HepG2 (cell line): ENCODE measurements around the gene SENP6. TPM values are rescaled to one million over a fixed set of nuclear protein-coding genes. Genes with fewer than 3 reads are reported as not detected.
A peak's percentile ranks its signal among the peaks of the same experiment; 100 is the strongest.

ENCODE experiments used
- ATF7-NPFF ChIP-seq: sonication (generic); formaldehyde crosslinking; IDR thresholded peaks from 2 replicates; pipeline ENCODE4 v1.8.1; 2023; ENCODE audit warnings: mild to moderate bottlenecking, low read depth, missing genetic modification reagents, moderate library complexity
- BRD4 ChIP-seq: sonication (generic); formaldehyde crosslinking; IDR thresholded peaks from 2 replicates; pipeline ENCODE4 v1.4.0; 2020; ENCODE audit warnings: missing genetic modification reagents
- BRF2 ChIP-seq: sonication (generic); formaldehyde crosslinking; IDR thresholded peaks from 2 replicates; pipeline ENCODE4 v1.8.1; 2022; ENCODE audit warnings: mild to moderate bottlenecking, missing genetic modification reagents
- CERS6 ChIP-seq: sonication (generic); formaldehyde crosslinking; IDR thresholded peaks from 2 replicates; pipeline ENCODE4 v1.5.0; 2020; ENCODE audit warnings: missing genetic modification reagents
- CREM ChIP-seq, 2 experiments: sonication (generic) in 1 of 2; formaldehyde crosslinking in 1 of 2; IDR thresholded peaks; 2 replicates each; pipeline versions ENCODE4 v1.4.0 to v1.6.1; 2016 to 2020; ENCODE audit warnings: antibody characterized with exemption in 1 of 2, mild to moderate bottlenecking in 1 of 2, missing genetic modification reagents in 1 of 2
- EP300 ChIP-seq, 3 experiments: sonication (generic) in 1 of 3; formaldehyde crosslinking in 1 of 3; IDR thresholded peaks; 2 replicates each; pipeline versions ENCODE4 v1.5.1 to v1.6.1; 2011 to 2020; ENCODE audit warnings: low read depth in 2 of 3, low read length in 2 of 3, borderline replicate concordance in 1 of 3, improper control_type of control experiment in 1 of 3, mild to moderate bottlenecking in 1 of 3, missing genetic modification reagents in 1 of 3, moderate library complexity in 1 of 3
- MXD4 ChIP-seq: IDR thresholded peaks from 2 replicates; pipeline ENCODE4 v1.6.1; 2016; ENCODE audit warnings: mild to moderate bottlenecking, missing biosample characterization, missing genetic modification reagents
- NKX3-1 ChIP-seq: sonication (generic); formaldehyde crosslinking; IDR thresholded peaks from 2 replicates; pipeline ENCODE4 v1.5.0; 2020; ENCODE audit warnings: missing genetic modification reagents
- PPARG ChIP-seq: conservative IDR thresholded peaks from 2 replicates; pipeline ENCODE4 v1.6.1; 2016; ENCODE audit warnings: missing biosample characterization, missing genetic modification reagents
- SOX13 ChIP-seq, 3 experiments: fragments of 450-650 bp in 1 of 3; sonication (generic) in 1 of 3; formaldehyde crosslinking in 1 of 3; IDR thresholded peaks in 2 of 3; conservative IDR thresholded peaks in 1 of 3; 2 replicates each; pipeline versions ENCODE4 v1.5.0 to v1.6.1; 2016 to 2020; ENCODE audit warnings: antibody characterized with exemption in 1 of 3, mild to moderate bottlenecking in 1 of 3, missing compliant biosample characterization in 1 of 3, missing genetic modification reagents in 1 of 3, moderate library complexity in 1 of 3
- YY1 ChIP-seq: IDR thresholded peaks from 2 replicates; pipeline ENCODE4 v1.6.1; 2011; ENCODE audit warnings: low read length, low read depth, moderate library complexity, mild to moderate bottlenecking; ENCODE audit not compliant: insufficient read depth, insufficient replicate concordance
- ZNF24 ChIP-seq: fragments of 450-650 bp; IDR thresholded peaks from 2 replicates; pipeline ENCODE4 v1.6.1; 2017; ENCODE audit warnings: antibody characterized with exemption, mild to moderate bottlenecking
- ZNF335 ChIP-seq: sonication (generic); formaldehyde crosslinking; IDR thresholded peaks from 2 replicates; pipeline ENCODE4 v1.4.0; 2020; ENCODE audit warnings: missing genetic modification reagents
- ZNF780A ChIP-seq: sonication (generic); formaldehyde crosslinking; IDR thresholded peaks from 2 replicates; pipeline ENCODE4 v1.8.0; 2022; ENCODE audit warnings: mild to moderate bottlenecking, missing genetic modification reagents, moderate library complexity
- ZSCAN30 ChIP-seq: sonication (generic); formaldehyde crosslinking; IDR thresholded peaks from 2 replicates; pipeline ENCODE4 v1.5.0; 2020; ENCODE audit warnings: mild to moderate bottlenecking, missing genetic modification reagents
- polyA plus RNA-seq, 8 experiments: library from polyadenylated mRNA; depleted of rRNA in 3 of 8; stranded (reverse) in 7 of 8; unstranded in 1 of 8; fragments of >200 nt; fragmentation: Illumina TruSeq in 4 of 8; extraction: Trizol in 4 of 8; gene quantifications; 2 replicates each; pipeline versions ENCODE4 v1.2.1 to v1.2.3, GENCODE V29; 2011 to 2016; ENCODE audit warnings: low read depth in 4 of 8, missing spikeins in 1 of 8, mixed read lengths in 1 of 8; ENCODE audit not compliant: insufficient read depth in 1 of 8
- total RNA-seq, 5 experiments: library from RNA; depleted of rRNA; stranded (reverse); fragments of >200 nt; fragmentation: Illumina TruSeq; extraction: Trizol; gene quantifications; 2 replicates each; pipeline ENCODE4 v1.2.3, GENCODE V29; 2016; ENCODE audit warnings: low read depth in 1 of 5
- TF ChIP-seq, protein P1 (sequence below): sonication (generic); formaldehyde crosslinking; IDR thresholded peaks from 2 replicates; pipeline ENCODE4 v1.4.0; 2020; ENCODE audit warnings: missing genetic modification reagents

The SENP6 gene
- total and polyA plus RNA-seq, 2 of the 13 experiments (the other 11 are each of a cell fraction or from before 2014, with no cell fraction given): 21.9 to 50.1 TPM

DNA sequence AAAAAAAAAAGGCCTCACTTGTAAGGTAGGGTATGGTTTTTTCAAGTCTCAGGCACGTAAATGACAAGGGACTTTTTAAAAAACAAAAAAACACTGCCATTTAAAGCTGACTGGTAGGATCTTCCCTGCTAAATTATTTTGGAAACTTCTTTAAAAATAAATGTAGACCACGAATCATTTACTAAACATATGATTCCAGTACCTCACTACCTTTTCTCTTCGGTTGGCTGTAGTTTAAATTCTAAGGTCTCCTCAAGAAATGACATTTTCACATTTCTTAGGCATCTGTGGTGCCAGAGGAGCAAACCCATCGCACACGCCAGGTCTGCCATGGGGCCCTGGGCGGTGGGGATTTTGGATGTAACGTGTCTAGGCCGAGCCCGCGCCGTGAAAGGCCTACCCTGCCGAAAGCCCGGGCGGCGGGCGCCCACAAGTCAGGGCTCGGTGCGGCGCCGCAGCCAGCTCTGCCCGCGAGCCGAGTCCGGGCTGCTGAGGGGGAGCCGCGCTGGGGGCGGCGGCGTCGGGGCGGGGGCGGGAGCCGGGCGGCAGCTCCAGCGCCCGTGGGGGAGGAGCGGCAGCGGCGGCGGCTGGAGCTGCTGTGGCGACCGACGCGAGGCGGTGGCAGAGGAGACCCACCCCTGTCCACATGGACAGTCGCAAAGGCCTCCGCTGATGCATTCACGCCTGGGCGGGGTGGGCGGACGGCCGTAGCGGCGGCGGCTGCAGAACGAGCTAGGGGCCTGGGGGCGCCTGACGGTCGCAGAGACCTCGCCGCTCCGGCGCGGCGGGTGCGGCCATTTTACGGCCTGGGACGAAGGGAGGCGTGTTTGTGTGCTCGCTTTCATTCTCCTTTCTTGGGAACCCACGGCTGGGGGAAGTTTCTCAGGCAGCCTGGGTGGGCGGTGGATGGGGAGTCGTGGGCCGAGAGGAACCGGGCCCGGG lies at the start of gene SENP6 (continued):
- peak; percentile 85 for TF ChIP-seq YY1
- TF ChIP-seq CREM (IDR thresholded peaks at IDR 0.05): no peak
- no peak for TF ChIP-seq CREM (CRISPR knock-in tag; IDR thresholded peaks at IDR 0.05)
- TF ChIP-seq, protein P1, sequence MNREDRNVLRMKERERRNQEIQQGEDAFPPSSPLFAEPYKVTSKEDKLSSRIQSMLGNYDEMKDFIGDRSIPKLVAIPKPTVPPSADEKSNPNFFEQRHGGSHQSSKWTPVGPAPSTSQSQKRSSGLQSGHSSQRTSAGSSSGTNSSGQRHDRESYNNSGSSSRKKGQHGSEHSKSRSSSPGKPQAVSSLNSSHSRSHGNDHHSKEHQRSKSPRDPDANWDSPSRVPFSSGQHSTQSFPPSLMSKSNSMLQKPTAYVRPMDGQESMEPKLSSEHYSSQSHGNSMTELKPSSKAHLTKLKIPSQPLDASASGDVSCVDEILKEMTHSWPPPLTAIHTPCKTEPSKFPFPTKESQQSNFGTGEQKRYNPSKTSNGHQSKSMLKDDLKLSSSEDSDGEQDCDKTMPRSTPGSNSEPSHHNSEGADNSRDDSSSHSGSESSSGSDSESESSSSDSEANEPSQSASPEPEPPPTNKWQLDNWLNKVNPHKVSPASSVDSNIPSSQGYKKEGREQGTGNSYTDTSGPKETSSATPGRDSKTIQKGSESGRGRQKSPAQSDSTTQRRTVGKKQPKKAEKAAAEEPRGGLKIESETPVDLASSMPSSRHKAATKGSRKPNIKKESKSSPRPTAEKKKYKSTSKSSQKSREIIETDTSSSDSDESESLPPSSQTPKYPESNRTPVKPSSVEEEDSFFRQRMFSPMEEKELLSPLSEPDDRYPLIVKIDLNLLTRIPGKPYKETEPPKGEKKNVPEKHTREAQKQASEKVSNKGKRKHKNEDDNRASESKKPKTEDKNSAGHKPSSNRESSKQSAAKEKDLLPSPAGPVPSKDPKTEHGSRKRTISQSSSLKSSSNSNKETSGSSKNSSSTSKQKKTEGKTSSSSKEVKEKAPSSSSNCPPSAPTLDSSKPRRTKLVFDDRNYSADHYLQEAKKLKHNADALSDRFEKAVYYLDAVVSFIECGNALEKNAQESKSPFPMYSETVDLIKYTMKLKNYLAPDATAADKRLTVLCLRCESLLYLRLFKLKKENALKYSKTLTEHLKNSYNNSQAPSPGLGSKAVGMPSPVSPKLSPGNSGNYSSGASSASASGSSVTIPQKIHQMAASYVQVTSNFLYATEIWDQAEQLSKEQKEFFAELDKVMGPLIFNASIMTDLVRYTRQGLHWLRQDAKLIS (CRISPR knock-in tag): 0 out of 2 replicates have a peak, but pooled peaks have one; percentile 43
- no peak for TF ChIP-seq SOX13 (IDR thresholded peaks at IDR 0.05)
- TF ChIP-seq SOX13 (CRISPR knock-in tag; conservative IDR thresholded peaks at IDR 0.05 in 1 of 2, IDR thresholded peaks at IDR 0.05 in 1 of 2): peak in 1 of 2 experiments; percentile 25; a peak in 1 of 4 replicates
- TF ChIP-seq BRD4: peak; percentile 91
- no peak for TF ChIP-seq CERS6 (CRISPR knock-in tag)
- TF ChIP-seq ATF7-NPFF (CRISPR knock-in tag): peak; percentile 74; the same call in 1 of the 2 replicates
- TF ChIP-seq BRF2: 0 out of 2 replicates have a peak, but pooled peaks have one; percentile 69
- peak; percentile 6; the same call in 1 of the 2 replicates for TF ChIP-seq NKX3-1 (CRISPR knock-in tag)
- TF ChIP-seq ZNF335: peak; percentile 54; the same call in 1 of the 2 replicates
- no peak for TF ChIP-seq ZNF24
- 0 out of 2 replicates have a peak, but pooled peaks have one; percentile 42 for TF ChIP-seq ZSCAN30
- TF ChIP-seq ZNF780A (CRISPR knock-in tag): no peak
- TF ChIP-seq MXD4: peak; percentile 57
- TF ChIP-seq EP300 (IDR thresholded peaks at IDR 0.05; ENCODE audit: low read depth in 2 of 2, low read length in 2 of 2): peak in 1 of 2 experiments; percentile 14; a peak in 1 of 4 replicates
- TF ChIP-seq EP300 (CRISPR knock-in tag; IDR thresholded peaks at IDR 0.05; ENCODE audit: borderline replicate concordance): peak; percentile 43; the same call in 1 of the 2 replicates
- TF ChIP-seq PPARG (CRISPR knock-in tag): no peak
